ENCODE measurements around the gene LARP1B.
"Not testable (repeated sequence)": the region's sequence is repeated elsewhere in the genome, so short reads cannot be mapped to it uniquely, and the experiment has no call there.

LARP1B gene

GRCh38 chr4:128220286-128221235 is 159.4 kb downstream of the LARP1B start:
- no peak for DNase-seq (ENCODE audit: low read depth in 1 of 2, low spot score in 1 of 2)

- DNase-seq (ENCODE audit: low read depth in 1 of 2, low spot score in 1 of 2), result no peak
These were observed 160.5 kb downstream of the LARP1B start for GRCh38 chr4:128221586-128221985.

- no peak for DNase-seq (ENCODE audit: low read depth in 1 of 2, low spot score in 1 of 2)
These were observed 164.0 kb downstream of the LARP1B start for GRCh38 chr4:128225148-128225547.

- no peak for DNase-seq (ENCODE audit: low read depth in 1 of 2, low spot score in 1 of 2)
These were observed 167.0 kb downstream of the LARP1B start for GRCh38 chr4:128227991-128228571.

- DNase-seq (ENCODE audit: low read depth in 1 of 2, low spot score in 1 of 2), result no peak
These were observed 168.0 kb downstream of the LARP1B start for GRCh38 chr4:128228845-128229795.

- no peak for DNase-seq (ENCODE audit: low read depth in 1 of 2, low spot score in 1 of 2)
These were observed 171.6 kb downstream of the LARP1B start for GRCh38 chr4:128232719-128233118.

GRCh38 chr4:128234836-128235235 is 173.7 kb downstream of the LARP1B start:
- no peak for DNase-seq (ENCODE audit: low read depth in 1 of 2, low spot score in 1 of 2)

- no peak for DNase-seq (ENCODE audit: low read depth in 1 of 2, low spot score in 1 of 2)
These were observed 179.9 kb downstream of the LARP1B start for GRCh38 chr4:128241019-128241418.

- DNase-seq (ENCODE audit: low read depth in 1 of 2, low spot score in 1 of 2), result no peak
These were observed 180.4 kb downstream of the LARP1B start for GRCh38 chr4:128241425-128241913.

- DNase-seq (ENCODE audit: low read depth in 1 of 2, low spot score in 1 of 2), result no peak
These were observed 180.9 kb downstream of the LARP1B start for GRCh38 chr4:128241981-128242380.

GRCh38 chr4:128242601-128243000 is 181.5 kb downstream of the LARP1B start:
- DNase-seq (ENCODE audit: low read depth in 1 of 2, low spot score in 1 of 2), result no peak

GRCh38 chr4:128244379-128244778 is 183.3 kb downstream of the LARP1B start:
- DNase-seq (ENCODE audit: low read depth in 1 of 2, low spot score in 1 of 2), result no peak

- not testable (repeated sequence) for DNase-seq (ENCODE audit: low read depth in 1 of 2, low spot score in 1 of 2)
These were observed 184.3 kb downstream of the LARP1B start for GRCh38 chr4:128245391-128245790.

GRCh38 chr4:128247906-128248305 is 186.8 kb downstream of the LARP1B start:
- no peak for DNase-seq (ENCODE audit: low read depth in 1 of 2, low spot score in 1 of 2)

- DNase-seq (ENCODE audit: low read depth in 1 of 2, low spot score in 1 of 2), result no peak
These were observed 188.9 kb downstream of the LARP1B start for GRCh38 chr4:128249787-128250668.

GRCh38 chr4:128255906-128256305 is 194.8 kb downstream of the LARP1B start:
- DNase-seq (ENCODE audit: low read depth in 1 of 2, low spot score in 1 of 2), result no peak

GRCh38 chr4:128256539-128256938 is 195.4 kb downstream of the LARP1B start:
- no peak for DNase-seq (ENCODE audit: low read depth in 1 of 2, low spot score in 1 of 2)

GRCh38 chr4:128258166-128258565 is 197.1 kb downstream of the LARP1B start:
- not testable (repeated sequence) for DNase-seq (ENCODE audit: low read depth in 1 of 2, low spot score in 1 of 2)

- DNase-seq (ENCODE audit: low read depth in 1 of 2, low spot score in 1 of 2), result not testable (repeated sequence)
These were observed 198.8 kb downstream of the LARP1B start for GRCh38 chr4:128259889-128260288.

Data from activated CD4-positive, alpha-beta T cell treated with anti-CD3 and anti-CD28 coated beads, Interleukin-2, amount 50 U/mL, for 24 hours (primary cell).